ENCODE results near the gene TLCD4. TPM values are rescaled to one million over a fixed set of nuclear protein-coding genes. Genes with fewer than 3 reads are reported as not detected.
"Not testable (repeated sequence)": the region's sequence is repeated elsewhere in the genome, so short reads cannot be mapped to it uniquely, and the experiment has no call there.

TLCD4 gene
- polyA plus RNA-seq, 3 donors = 6.4 to 7.1 (median 7.0) TPM

GRCh38 chr1:95126366-95126765 is 9.2 kb downstream of the TLCD4 start:
- DNase-seq (ENCODE audit: extremely low read depth in 1 of 11, low read depth in 9 of 11, low spot score in 4 of 11) = no peak

- DNase-seq (ENCODE audit: extremely low read depth in 1 of 11, low read depth in 9 of 11, low spot score in 4 of 11) = no peak
Measured at GRCh38 chr1:95126846-95127245, 9.7 kb downstream of the TLCD4 start.

- DNase-seq (ENCODE audit: extremely low read depth in 1 of 11, low read depth in 9 of 11, low spot score in 4 of 11) = no peak
Measured at GRCh38 chr1:95127380-95127779, 10.2 kb downstream of the TLCD4 start.

GRCh38 chr1:95132762-95133161 is 15.6 kb downstream of the TLCD4 start:
- no peak for DNase-seq (ENCODE audit: extremely low read depth in 1 of 11, low read depth in 9 of 11, low spot score in 4 of 11)

- DNase-seq (ENCODE audit: extremely low read depth in 1 of 11, low read depth in 9 of 11, low spot score in 4 of 11) = no peak
Measured at GRCh38 chr1:95133687-95134086, 16.5 kb downstream of the TLCD4 start.

- DNase-seq (ENCODE audit: extremely low read depth in 1 of 11, low read depth in 9 of 11, low spot score in 4 of 11) = no peak
Measured at GRCh38 chr1:95138223-95138622, 21.1 kb downstream of the TLCD4 start.

- no peak for DNase-seq (ENCODE audit: extremely low read depth in 1 of 11, low read depth in 9 of 11, low spot score in 4 of 11)
Measured at GRCh38 chr1:95139039-95139438, 21.9 kb downstream of the TLCD4 start.

GRCh38 chr1:95140791-95141190 is 23.6 kb downstream of the TLCD4 start:
- no peak for DNase-seq (ENCODE audit: extremely low read depth in 1 of 11, low read depth in 9 of 11, low spot score in 4 of 11)

GRCh38 chr1:95145493-95145892 is 28.3 kb downstream of the TLCD4 start:
- DNase-seq (ENCODE audit: extremely low read depth in 1 of 11, low read depth in 9 of 11, low spot score in 4 of 11) = no peak

- no peak for DNase-seq (ENCODE audit: extremely low read depth in 1 of 11, low read depth in 9 of 11, low spot score in 4 of 11)
Measured at GRCh38 chr1:95146637-95147036, 29.5 kb downstream of the TLCD4 start.

GRCh38 chr1:95154096-95154495 is 36.9 kb downstream of the TLCD4 start:
- no peak for DNase-seq (ENCODE audit: extremely low read depth in 1 of 11, low read depth in 9 of 11, low spot score in 4 of 11)

GRCh38 chr1:95165569-95165968 is 48.4 kb downstream of the TLCD4 start:
- DNase-seq (ENCODE audit: extremely low read depth in 1 of 11, low read depth in 9 of 11, low spot score in 4 of 11) = not testable (repeated sequence)

Other genes with a start within 250 kb of the TLCD4 start
- 100 to 1,000 TPM; 318 to 380 (median 351) TPM for gene CNN3, start 190.2 kb upstream of the TLCD4 start, polyA plus RNA-seq (ENCODE audit: insufficient read length in 3 of 3)
- gene ALG14, start 44.4 kb upstream of the TLCD4 start, polyA plus RNA-seq (ENCODE audit: insufficient read length in 3 of 3) = 10 to 100 TPM; 13.5 to 14.1 (median 13.7) TPM
- gene RWDD3, start 116.9 kb downstream of the TLCD4 start, polyA plus RNA-seq (ENCODE audit: insufficient read length in 3 of 3) = 10 to 100 TPM; 44.4 to 50.6 (median 45.1) TPM